H7 (cell line): ENCODE results near the gene SLC5A4. TPM values are rescaled to one million over a fixed set of nuclear protein-coding genes. Genes with fewer than 3 reads are reported as not detected.

Source experiments
- DNase-seq: peaks from one replicate; pipeline ENCODE4 v3.0.0; 2012
- H3K27me3 ChIP-seq: 2 replicates; pipeline ENCODE4 v1.6.0; 2011; ENCODE audit warnings: mild to moderate bottlenecking, low read length; ENCODE audit not compliant: control insufficient read depth, insufficient read depth
- H3K36me3 ChIP-seq: replicated peaks from 2 replicates; pipeline ENCODE4 v1.5.1; 2011; ENCODE audit warnings: low read length; ENCODE audit not compliant: control insufficient read depth, insufficient read depth
- H3K4me3 ChIP-seq: 2 replicates; pipeline ENCODE4 v1.5.1; 2011; ENCODE audit warnings: low read depth, mild to moderate bottlenecking, control low read depth, low read length, moderate library complexity; ENCODE audit not compliant: insufficient read depth
- total RNA-seq: library from RNA; depleted of rRNA; stranded (reverse); fragments of >200 nt; shearing (Covaris generic); gene quantifications from 2 replicates; pipeline ENCODE4 v1.2.3, GENCODE V29; 2014

The SLC5A4 gene
- total RNA-seq, 1 experiment from 2014 or later: not detected

DNA sequence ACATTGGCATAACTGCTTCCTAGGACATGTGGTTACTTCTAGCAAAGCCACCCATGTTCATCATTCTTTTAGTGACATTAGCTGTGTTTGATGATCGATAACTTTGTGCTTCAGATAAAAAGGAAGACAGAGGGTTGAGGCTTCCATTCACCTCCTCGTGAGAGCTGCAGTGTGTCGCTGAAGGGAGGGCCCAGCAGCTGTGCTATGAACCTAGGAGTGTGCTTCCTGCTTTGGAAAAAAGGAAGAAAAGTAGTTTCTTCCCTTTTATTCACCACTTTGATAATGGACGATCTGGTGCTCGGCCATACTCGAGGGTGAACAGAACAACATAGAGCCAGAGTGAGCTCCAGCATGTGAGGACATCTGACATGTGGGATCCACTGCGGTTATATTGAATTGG, 44.1 kb downstream of the SLC5A4 start:
- Histone ChIP-seq H3K36me3 (no peaks in the 10 kb centered on the region), H3K27me3 (peaks cover 2% of the 10 kb centered on the region; the same call in 1 of the 2 replicates), H3K4me3 (no peak overlapping the region)
- DNase-seq: no peak

DNA sequence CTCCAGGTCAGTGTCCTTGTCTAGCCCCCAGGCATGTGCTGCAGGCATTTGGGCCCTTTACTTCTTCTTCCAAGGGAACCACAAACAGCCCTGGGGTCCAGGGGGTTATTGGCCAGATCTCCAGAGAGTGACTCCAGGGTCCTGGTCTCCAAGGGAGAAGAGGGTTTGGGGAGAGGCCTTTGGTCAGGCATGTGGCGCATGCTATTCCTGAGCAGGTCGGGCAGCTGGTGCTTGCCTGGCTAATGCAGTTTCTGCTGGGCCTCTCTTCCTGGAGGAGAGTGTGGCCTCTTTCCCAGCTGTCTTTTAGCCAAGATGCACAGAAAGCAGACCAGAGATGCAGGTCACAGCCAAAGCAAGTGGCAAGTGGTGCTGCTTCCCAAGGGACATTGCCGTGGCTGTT, 46.5 kb downstream of the SLC5A4 start:
- DNase-seq: no peak
- Histone ChIP-seq H3K36me3 (no peaks in the 10 kb centered on the region), H3K4me3 (no peak overlapping the region), H3K27me3 (peaks cover 19% of the 10 kb centered on the region)

DNA sequence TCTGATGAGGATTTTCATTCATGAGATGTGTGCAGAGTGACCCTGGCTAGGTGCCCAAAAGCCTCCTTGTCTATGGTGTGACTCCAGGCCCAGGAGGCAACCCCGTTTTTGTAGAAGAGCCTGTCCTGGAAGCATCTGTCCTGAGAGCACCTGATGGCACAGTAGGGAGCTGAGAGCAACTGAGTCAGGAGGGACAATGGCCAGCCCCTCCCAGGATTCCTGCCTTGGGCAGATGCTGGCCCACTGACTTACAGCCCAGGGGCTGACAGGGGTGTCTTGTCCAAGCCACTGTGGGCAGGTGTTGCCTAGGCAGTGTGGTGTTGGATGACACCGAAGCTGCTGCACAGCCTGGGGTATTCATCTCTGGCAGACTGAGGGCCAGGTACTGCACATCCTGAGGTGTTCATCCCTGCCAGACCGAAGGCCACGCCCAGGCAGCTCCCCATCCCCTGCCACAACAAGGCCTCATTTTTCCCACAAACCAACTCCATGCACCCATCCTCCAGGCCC, 47.1 kb downstream of the SLC5A4 start:
- no peak for DNase-seq
- Histone ChIP-seq H3K36me3 (no peaks in the 10 kb centered on the region), H3K27me3 (peaks cover 26% of the 10 kb centered on the region), H3K4me3 (no peak overlapping the region)

DNA sequence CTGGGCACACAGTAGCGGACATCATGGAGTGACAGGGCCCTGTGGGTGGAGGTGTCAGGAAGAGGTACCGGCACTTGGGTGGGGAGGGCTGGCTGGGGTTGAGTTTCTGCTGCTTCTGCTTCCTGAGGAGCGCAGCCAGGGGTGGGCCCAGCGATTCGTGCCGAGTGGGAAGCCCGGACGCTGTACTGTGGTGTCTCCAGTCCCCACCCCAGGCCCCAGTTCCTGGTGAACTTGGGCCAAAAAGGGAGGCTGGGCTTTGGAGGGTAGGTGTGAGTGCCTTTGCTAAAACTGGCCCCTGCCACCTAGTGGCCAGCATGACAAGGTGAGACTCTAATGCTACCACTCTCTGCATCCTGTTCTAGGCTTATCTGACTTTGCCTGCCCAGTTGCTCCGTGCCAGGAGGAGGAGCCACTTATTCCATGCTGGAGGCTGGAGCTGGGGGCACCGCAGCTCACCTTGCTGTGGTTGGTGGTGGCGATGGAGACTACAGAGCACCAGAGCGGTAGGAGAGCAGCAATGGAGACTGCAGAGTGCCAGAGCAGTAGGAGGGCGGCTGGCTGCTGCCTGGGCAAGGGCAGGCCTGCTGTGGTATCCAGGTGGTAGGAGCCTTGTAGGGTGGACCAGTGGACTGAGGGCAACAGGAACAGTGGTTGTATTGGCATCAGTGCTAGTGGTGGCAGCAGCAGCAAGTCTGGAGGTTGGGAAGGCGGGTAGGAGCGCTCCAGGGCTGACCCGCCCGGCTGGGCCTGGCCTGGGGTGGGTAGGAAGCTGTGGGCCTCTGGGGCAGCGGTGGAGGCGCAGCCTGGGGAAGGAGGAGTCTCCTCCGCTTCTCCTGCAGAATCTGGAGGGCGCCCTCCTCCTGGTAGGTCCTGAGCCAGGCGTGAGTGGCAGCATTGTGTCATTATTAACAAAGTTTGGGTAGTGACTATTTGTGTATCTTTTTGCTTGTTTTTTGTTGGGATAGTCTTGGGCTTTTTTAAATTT, 48.1 kb downstream of the SLC5A4 start:
- H3K27me3 ChIP-seq: peaks cover 35% of the 10 kb centered on the region
- DNase-seq: peak; percentile 70
- no peak overlapping the region for H3K4me3 ChIP-seq
- no peaks in the 10 kb centered on the region for H3K36me3 ChIP-seq

DNA sequence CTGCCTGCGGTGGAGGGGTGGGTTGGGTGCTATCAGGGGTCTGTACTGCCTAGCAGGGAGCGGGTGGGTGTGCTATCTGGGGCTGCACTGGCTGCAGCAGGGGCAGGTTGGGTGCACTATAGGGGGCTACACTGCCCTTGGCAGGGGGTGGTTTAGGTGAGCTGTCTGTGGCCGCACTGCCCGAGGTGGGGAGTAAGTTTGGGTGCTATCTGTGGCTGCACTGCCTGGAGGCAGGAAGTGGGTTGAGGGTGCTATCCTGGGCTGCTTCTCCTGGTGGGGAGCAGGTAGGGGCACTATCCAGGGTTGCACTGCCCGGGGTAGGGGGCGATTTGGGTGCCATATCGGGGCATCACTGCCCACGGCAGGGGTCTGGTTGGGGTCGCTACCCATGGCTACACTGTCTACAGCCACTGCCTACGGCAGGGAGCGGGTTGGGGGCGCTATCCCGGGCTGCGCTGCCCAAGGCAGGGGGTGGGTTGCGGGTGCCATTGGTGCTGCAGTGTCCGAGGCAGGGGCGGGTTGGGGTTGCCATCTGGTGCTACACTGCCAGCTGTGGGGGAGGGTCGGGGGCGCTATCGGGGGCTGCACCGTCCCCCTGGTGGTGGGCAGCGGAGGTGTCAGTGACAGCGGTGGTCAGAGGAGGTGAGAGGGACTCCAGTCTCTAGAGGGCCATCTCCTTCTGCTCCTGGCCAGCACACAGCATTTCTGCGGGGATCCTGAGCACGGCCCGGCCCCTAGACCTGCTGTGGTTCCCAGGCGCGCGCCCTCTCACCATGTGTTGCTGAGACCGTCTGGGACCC, 49.0 kb downstream of the SLC5A4 start:
- peaks cover 39% of the 10 kb centered on the region for H3K27me3 ChIP-seq
- DNase-seq: peak; percentile 78
- H3K4me3 ChIP-seq: no peak overlapping the region
- no peaks in the 10 kb centered on the region for H3K36me3 ChIP-seq

- peak; percentile 84 for DNase-seq
- H3K27me3 ChIP-seq: peaks cover 39% of the 10 kb centered on the region
- no peaks in the 10 kb centered on the region for H3K36me3 ChIP-seq
- H3K4me3 ChIP-seq: peak within 1 kb of the TSS; percentile 45
Observed at GRCh38 chr22:32204856-32205722, 50.1 kb downstream of the SLC5A4 start, which contains the start of gene RFPL2. RFPL2 (minus strand) TSS chr22:32205073; CDS start chr22:32202451, 2,622 bp downstream.

GRCh38 chr22:32204040-32204855, 50.9 kb downstream of the SLC5A4 start:
- Histone ChIP-seq H3K27me3 (peaks cover 41% of the 10 kb centered on the region), H3K4me3 (peak overlapping the region; percentile 45), H3K36me3 (no peaks in the 10 kb centered on the region)
- peak; percentile 72 for DNase-seq

DNA sequence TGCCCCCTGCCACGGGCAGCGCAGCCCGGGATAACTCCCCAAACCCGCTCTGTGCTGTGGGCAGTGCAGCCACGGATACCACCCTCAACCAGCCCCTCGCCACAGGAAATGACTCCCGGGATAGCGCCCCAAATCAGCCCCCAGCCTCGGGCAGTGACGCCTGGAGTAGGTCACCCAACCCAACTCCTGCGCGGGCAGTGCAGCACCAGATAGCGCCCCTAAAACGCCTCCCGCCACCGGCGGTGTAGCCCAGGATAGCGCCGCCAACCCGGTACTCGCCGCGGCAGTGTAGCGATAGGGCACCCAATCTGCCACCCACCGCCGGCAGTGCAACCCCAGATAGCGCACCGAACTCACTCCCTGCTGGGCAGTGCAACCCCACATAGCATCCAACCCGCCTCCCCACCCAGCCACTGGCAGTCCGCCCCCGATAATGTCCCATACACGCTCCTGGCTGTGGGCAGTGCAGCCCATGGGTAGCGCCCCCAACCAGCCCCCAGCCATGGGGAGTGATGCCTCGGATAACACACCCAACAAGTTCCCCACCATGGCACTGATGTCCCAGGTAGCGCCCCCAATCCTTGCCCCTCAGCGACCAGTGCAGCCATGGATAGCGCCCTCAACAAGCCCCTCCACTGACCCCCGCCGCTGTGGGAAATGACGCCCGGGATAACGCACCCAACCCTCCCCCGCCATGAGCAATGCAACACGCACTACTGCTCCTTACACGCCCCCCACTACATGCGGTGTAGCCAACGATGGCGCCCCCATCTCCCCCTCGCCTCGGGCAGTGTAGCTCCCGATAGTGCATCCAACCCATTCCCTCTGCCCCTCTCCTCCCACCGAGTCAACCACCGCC, 51.7 kb downstream of the SLC5A4 start:
- H3K4me3 ChIP-seq: peak overlapping the region; percentile 45
- DNase-seq: peak; percentile 58
- peaks cover 41% of the 10 kb centered on the region for H3K27me3 ChIP-seq

GRCh38 chr22:32202539-32203180, 52.5 kb downstream of the SLC5A4 start:
- Histone ChIP-seq H3K27me3 (peaks cover 41% of the 10 kb centered on the region), H3K4me3 (peak overlapping the region; percentile 17), H3K36me3 (no peaks in the 10 kb centered on the region)
- peak; percentile 79 for DNase-seq

More for the DNA sequence above, 51.7 kb downstream of the SLC5A4 start:
- no peaks in the 10 kb centered on the region for H3K36me3 ChIP-seq

- Histone ChIP-seq H3K36me3 (no peaks in the 10 kb centered on the region), H3K4me3 (no peak overlapping the region), H3K27me3 (peaks cover 41% of the 10 kb centered on the region)
- DNase-seq: no peak
Observed at GRCh38 chr22:32202161-32202538, 53.0 kb downstream of the SLC5A4 start.

DNA sequence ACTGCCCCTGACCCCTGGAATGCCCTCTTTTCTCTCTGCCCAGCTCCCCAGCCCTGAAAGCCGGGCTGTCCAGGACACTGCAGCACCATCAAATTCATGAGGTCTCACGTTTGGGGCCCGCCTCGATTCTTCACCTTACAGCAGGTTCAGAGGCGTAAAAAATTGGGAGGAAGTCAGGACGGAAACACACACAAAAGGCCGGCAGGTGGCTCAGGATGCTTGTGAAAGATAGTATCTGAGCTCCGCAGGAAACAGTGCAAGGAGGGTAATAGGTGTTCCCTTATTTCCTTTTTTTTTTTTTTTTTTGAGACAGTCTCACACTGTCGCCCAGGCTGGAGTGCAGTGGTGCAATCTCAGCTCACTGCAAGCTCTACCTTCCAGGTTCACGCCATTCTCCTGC, 54.4 kb downstream of the SLC5A4 start:
- no peak for DNase-seq
- H3K27me3 ChIP-seq: peaks cover 38% of the 10 kb centered on the region
- no peaks in the 10 kb centered on the region for H3K36me3 ChIP-seq
- no peak overlapping the region for H3K4me3 ChIP-seq

DNA sequence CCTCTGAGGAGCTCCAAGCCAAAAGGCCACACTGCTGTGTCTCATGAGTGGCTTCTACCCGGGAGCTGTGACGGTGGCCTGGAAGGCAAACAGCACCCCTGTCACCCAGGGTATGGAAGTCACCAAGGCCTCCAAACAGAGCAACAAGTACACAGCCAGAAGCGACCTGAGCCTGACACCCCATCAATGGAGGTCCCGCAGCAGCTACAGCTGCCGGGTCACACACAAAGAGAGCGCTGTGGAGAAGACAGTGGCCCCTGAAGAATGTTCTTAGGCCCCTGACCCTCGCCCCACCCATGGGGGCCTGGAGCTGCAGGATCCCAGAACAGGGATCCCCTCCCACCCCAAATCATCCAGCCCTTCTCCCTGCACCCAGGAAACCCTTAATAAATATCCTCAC, 55.2 kb downstream of the SLC5A4 start:
- Histone ChIP-seq H3K36me3 (no peaks in the 10 kb centered on the region), H3K27me3 (peaks cover 34% of the 10 kb centered on the region), H3K4me3 (no peak overlapping the region)
- DNase-seq: no peak
